Mononuclear cell (primary cell): ENCODE measurements around the gene LRRC4C. TPM values are rescaled to one million over a fixed set of nuclear protein-coding genes. Genes with fewer than 3 reads are reported as not detected.

Experiments
- H3K27me3 ChIP-seq: 2 replicates; pipeline ENCODE4 v1.6.0; 2011; ENCODE audit warnings: low read length, control low read depth; ENCODE audit not compliant: insufficient read depth
- H3K4me1 ChIP-seq: 2 replicates; pipeline ENCODE4 v1.5.1; 2011; ENCODE audit warnings: mild to moderate bottlenecking, low read length, control low read depth; ENCODE audit not compliant: insufficient read depth
- H3K4me3 ChIP-seq: 2 replicates; pipeline ENCODE4 v1.5.1; 2011; ENCODE audit warnings: mild to moderate bottlenecking, low read length, moderate library complexity
- H3K9me3 ChIP-seq: 2 replicates; pipeline ENCODE4 v1.5.1; 2011; ENCODE audit warnings: low read depth, mild to moderate bottlenecking, control low read depth, low read length
- total RNA-seq: library from RNA; depleted of rRNA; stranded (reverse); fragments of >200 nt; gene quantifications from one replicate; pipeline ENCODE4 v1.2.3, GENCODE V29; 2012

The LRRC4C gene
- total RNA-seq, 1 donor, result not detected

- Histone ChIP-seq H3K4me1 (no peaks in the 10 kb centered on the region), H3K9me3 (no peaks in the 10 kb centered on the region), H3K27me3 (no peaks in the 10 kb centered on the region), H3K4me3 (no peak overlapping the region)
These were observed 1179.0 kb downstream of the LRRC4C start for GRCh38 chr11:40280159-40281051.

GRCh38 chr11:40276960-40277359, 1182.5 kb downstream of the LRRC4C start:
- H3K4me3 ChIP-seq, result no peak overlapping the region
- no peaks in the 10 kb centered on the region for H3K4me1 ChIP-seq
- no peaks in the 10 kb centered on the region for H3K9me3 ChIP-seq
- no peaks in the 10 kb centered on the region for H3K27me3 ChIP-seq

DNA sequence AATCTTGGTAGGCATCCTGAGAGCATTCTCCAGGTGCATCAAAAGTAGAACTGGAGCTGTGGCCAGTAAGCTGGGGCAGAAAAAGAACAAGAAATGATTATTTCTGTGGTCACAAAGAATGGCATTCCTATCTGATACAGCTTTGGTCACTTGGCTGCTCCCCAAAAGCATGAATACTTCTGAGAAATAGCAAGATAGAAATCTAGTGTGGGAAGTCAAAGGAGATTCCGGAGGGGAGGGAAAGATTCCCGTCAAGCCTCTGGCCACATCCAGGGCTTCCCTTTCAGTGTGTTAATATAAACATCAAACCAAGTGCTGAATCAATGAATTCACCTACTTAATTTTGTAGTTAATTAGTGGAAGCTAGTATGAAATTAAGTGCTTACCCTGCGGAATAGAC, 1185.4 kb downstream of the LRRC4C start:
- Histone ChIP-seq H3K4me1 (no peaks in the 10 kb centered on the region), H3K4me3 (no peak overlapping the region), H3K9me3 (no peaks in the 10 kb centered on the region), H3K27me3 (no peaks in the 10 kb centered on the region)

DNA sequence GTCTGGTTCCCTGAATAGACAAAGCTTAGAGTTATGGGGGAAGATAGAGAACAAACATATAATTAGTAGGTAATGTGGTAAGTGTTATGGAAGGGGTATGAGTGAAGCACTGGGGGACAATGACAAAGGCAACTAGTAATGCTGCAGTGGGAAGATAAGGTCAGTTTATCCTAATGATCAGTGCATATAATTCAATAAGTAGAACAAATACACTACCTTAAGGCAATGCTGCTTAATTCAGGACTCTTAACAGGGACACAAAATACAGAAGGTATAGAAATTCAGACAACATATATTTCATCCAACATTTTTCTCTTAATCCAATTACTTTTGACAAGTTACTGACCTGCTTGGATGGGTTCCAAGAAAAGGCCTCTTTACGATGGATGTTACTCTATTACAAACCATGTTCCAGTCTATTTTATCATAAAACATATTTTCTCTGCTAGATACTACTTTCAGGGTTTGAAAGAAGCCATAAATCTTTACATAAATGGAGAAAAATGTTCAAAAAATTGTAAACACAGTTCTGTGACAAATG, 1186.2 kb downstream of the LRRC4C start:
- H3K9me3 ChIP-seq, result no peaks in the 10 kb centered on the region
- no peaks in the 10 kb centered on the region for H3K4me1 ChIP-seq
- H3K4me3 ChIP-seq, result no peak overlapping the region
- no peaks in the 10 kb centered on the region for H3K27me3 ChIP-seq

DNA sequence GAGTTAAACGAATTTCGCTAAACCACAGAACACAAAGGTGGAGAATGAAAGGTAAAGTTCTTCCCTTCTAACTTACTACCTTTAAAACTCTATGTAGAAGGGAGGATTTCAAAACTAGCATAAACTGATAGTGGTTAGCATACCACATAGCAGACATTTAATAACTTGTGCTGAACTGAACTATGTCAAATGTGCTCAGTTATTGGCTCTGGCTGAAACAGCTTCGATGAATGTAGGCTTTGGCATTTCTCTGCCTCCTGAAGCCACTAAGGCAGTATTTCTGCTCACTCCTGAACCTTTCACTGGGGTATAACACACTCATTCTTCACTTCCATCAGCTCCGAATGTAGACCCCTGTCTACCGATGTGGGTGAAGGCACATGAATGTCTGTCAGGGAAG, 1188.1 kb downstream of the LRRC4C start:
- Histone ChIP-seq H3K27me3 (no peaks in the 10 kb centered on the region), H3K9me3 (no peaks in the 10 kb centered on the region), H3K4me1 (no peaks in the 10 kb centered on the region), H3K4me3 (no peak overlapping the region)

GRCh38 chr11:40269865-40270264, 1189.6 kb downstream of the LRRC4C start:
- H3K27me3 ChIP-seq, result no peaks in the 10 kb centered on the region
- H3K4me1 ChIP-seq, result no peaks in the 10 kb centered on the region
- H3K9me3 ChIP-seq, result no peaks in the 10 kb centered on the region
- no peak overlapping the region for H3K4me3 ChIP-seq

GRCh38 chr11:40268551-40268950, 1190.9 kb downstream of the LRRC4C start:
- Histone ChIP-seq H3K27me3 (no peaks in the 10 kb centered on the region), H3K4me3 (no peak overlapping the region), H3K4me1 (no peaks in the 10 kb centered on the region), H3K9me3 (no peaks in the 10 kb centered on the region)

- no peaks in the 10 kb centered on the region for H3K27me3 ChIP-seq
- no peaks in the 10 kb centered on the region for H3K4me1 ChIP-seq
- H3K4me3 ChIP-seq, result no peak overlapping the region
- H3K9me3 ChIP-seq, result no peaks in the 10 kb centered on the region
These were observed 1204.0 kb downstream of the LRRC4C start for GRCh38 chr11:40255457-40255856.

- H3K9me3 ChIP-seq, result no peaks in the 10 kb centered on the region
- H3K4me3 ChIP-seq, result no peak overlapping the region
- H3K4me1 ChIP-seq, result no peaks in the 10 kb centered on the region
- no peaks in the 10 kb centered on the region for H3K27me3 ChIP-seq
These were observed 1206.3 kb downstream of the LRRC4C start for GRCh38 chr11:40253166-40253565.

- Histone ChIP-seq H3K27me3 (no peaks in the 10 kb centered on the region), H3K4me1 (no peaks in the 10 kb centered on the region), H3K9me3 (no peaks in the 10 kb centered on the region), H3K4me3 (no peak overlapping the region)
These were observed 1207.2 kb downstream of the LRRC4C start for GRCh38 chr11:40252236-40252635.

GRCh38 chr11:40246983-40247382, 1212.5 kb downstream of the LRRC4C start:
- H3K4me3 ChIP-seq, result no peak overlapping the region
- no peaks in the 10 kb centered on the region for H3K27me3 ChIP-seq
- no peaks in the 10 kb centered on the region for H3K9me3 ChIP-seq
- H3K4me1 ChIP-seq, result no peaks in the 10 kb centered on the region

- Histone ChIP-seq H3K27me3 (no peaks in the 10 kb centered on the region), H3K4me1 (no peaks in the 10 kb centered on the region), H3K9me3 (no peaks in the 10 kb centered on the region), H3K4me3 (no peak overlapping the region)
These were observed 1217.9 kb downstream of the LRRC4C start for GRCh38 chr11:40241524-40242051.

GRCh38 chr11:40240284-40240683, 1219.2 kb downstream of the LRRC4C start:
- no peaks in the 10 kb centered on the region for H3K27me3 ChIP-seq
- no peak overlapping the region for H3K4me3 ChIP-seq
- no peaks in the 10 kb centered on the region for H3K9me3 ChIP-seq
- no peaks in the 10 kb centered on the region for H3K4me1 ChIP-seq

- H3K9me3 ChIP-seq, result no peaks in the 10 kb centered on the region
These were observed 1222.9 kb downstream of the LRRC4C start for GRCh38 chr11:40236526-40236925.

GRCh38 chr11:40235841-40236240, 1223.6 kb downstream of the LRRC4C start:
- no peaks in the 10 kb centered on the region for H3K9me3 ChIP-seq
- H3K4me3 ChIP-seq, result no peak overlapping the region
- no peaks in the 10 kb centered on the region for H3K4me1 ChIP-seq
- no peaks in the 10 kb centered on the region for H3K27me3 ChIP-seq

More at GRCh38 chr11:40236526-40236925, 1222.9 kb downstream of the LRRC4C start:
- Histone ChIP-seq H3K4me1 (no peaks in the 10 kb centered on the region), H3K27me3 (no peaks in the 10 kb centered on the region), H3K4me3 (no peak overlapping the region)
